H1 (cell line): ENCODE data around the gene DPY30. TPM values are rescaled to one million over a fixed set of nuclear protein-coding genes. Genes with fewer than 3 reads are reported as not detected.

ENCODE experiments used
- EP300 ChIP-seq, 2 experiments: IDR thresholded peaks; 1 replicate in 1 of 2; 2 replicates in 1 of 2; pipeline ENCODE4 v1.6.1; 2011 to 2012; ENCODE audit warnings: low read depth in 2 of 2, low read length in 2 of 2, mild to moderate bottlenecking in 2 of 2, borderline replicate concordance in 1 of 2, inconsistent platforms in 1 of 2, moderate library complexity in 1 of 2
- POLR2AphosphoS5 ChIP-seq: IDR thresholded peaks from 2 replicates; pipeline ENCODE4 v1.6.1; 2011; ENCODE audit warnings: low read depth, low read length
- polyA plus RNA-seq, 7 experiments: library from polyadenylated mRNA; depleted of rRNA in 3 of 7; stranded (reverse) in 5 of 7; unstranded in 2 of 7; fragments of >200 nt in 5 of 7; fragments of 200-250 nt in 2 of 7; gene quantifications; 1 replicate in 5 of 7; 2 replicates in 1 of 7; 4 replicates in 1 of 7; pipeline versions ENCODE4 v1.2.1 to v1.2.3, GENCODE V29; 2011 to 2013; ENCODE audit warnings: missing spikeins in 2 of 7, mixed read lengths in 2 of 7
- total RNA-seq: library from RNA; stranded (reverse); fragmentation: NEBNext Ultra II Directional; extraction: Animal tissue kit (Norgen Biotek cat#: 25700); gene quantifications from 2 replicates; pipeline ENCODE4 v1.2.1, GENCODE V29; 2021

Gene DPY30
- total and polyA plus RNA-seq, 2 of the 8 experiments (the other 6 are each of a cell fraction or from before 2014, with no cell fraction given), result 139 to 157 TPM

- TF ChIP-seq EP300 (IDR thresholded peaks at IDR 0.05; ENCODE audit: borderline replicate concordance in 1 of 2, low read depth in 2 of 2, low read length in 2 of 2) (no peak), POLR2AphosphoS5 (no peak)
Observed at GRCh38 chr2:32003791-32004190, 35.8 kb downstream of the DPY30 start (continued).
